OCI-LY1 (cell line): ENCODE measurements around the gene PACRG.

ENCODE experiments used
- CTCF ChIP-seq: fragments of 200-600 bp; sonication (generic), shearing (Covaris generic); IDR thresholded peaks from 2 replicates; pipeline ENCODE4 v1.5.1; 2017; ENCODE audit warnings: mild to moderate bottlenecking, antibody characterized with exemption, low read length, moderate library complexity, mixed read lengths
- EZH2 ChIP-seq: fragments of 200-600 bp; sonication (generic), shearing (Covaris generic); IDR thresholded peaks from 2 replicates; pipeline ENCODE4 v1.8.0; 2017; ENCODE audit warnings: borderline replicate concordance, mixed run types, mild to moderate bottlenecking, antibody characterized with exemption, low read length, moderate library complexity, mixed read lengths

GRCh38 chr6:162998777-162999176, 271.0 kb downstream of the PACRG start:
- TF ChIP-seq CTCF, result no peak
- no peak for TF ChIP-seq EZH2
